ENCODE results near the gene SMPX.

Gene SMPX

DNA sequence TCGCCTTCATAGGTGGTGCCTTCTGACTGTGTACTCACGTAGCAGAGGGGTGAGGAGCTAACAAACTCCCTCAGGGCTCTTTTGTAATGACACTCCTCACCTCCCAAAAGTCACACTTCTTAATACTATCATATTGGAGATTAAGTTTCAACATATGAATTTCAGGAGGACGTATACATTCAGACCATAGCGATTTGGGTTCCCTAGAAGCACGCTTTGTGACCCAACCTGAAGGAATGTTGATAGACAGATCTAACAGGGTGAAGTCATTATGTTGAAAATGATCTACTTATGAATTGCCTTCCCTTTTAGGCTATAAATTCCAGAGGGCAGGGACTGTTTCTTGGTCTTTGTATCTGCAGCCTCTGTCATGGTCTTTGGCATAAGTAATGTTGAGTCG lies 96.6 kb downstream of the SMPX start:
- TF ChIP-seq, protein P1, sequence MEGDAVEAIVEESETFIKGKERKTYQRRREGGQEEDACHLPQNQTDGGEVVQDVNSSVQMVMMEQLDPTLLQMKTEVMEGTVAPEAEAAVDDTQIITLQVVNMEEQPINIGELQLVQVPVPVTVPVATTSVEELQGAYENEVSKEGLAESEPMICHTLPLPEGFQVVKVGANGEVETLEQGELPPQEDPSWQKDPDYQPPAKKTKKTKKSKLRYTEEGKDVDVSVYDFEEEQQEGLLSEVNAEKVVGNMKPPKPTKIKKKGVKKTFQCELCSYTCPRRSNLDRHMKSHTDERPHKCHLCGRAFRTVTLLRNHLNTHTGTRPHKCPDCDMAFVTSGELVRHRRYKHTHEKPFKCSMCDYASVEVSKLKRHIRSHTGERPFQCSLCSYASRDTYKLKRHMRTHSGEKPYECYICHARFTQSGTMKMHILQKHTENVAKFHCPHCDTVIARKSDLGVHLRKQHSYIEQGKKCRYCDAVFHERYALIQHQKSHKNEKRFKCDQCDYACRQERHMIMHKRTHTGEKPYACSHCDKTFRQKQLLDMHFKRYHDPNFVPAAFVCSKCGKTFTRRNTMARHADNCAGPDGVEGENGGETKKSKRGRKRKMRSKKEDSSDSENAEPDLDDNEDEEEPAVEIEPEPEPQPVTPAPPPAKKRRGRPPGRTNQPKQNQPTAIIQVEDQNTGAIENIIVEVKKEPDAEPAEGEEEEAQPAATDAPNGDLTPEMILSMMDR (IDR thresholded peaks at IDR 0.05): no peak
- no peaks in the 10 kb centered on the region for H3K36me3 ChIP-seq
- no peak overlapping the region for H3K4me3 ChIP-seq
- H3K9me3 ChIP-seq: no peaks in the 10 kb centered on the region
- H3K27me3 ChIP-seq: peaks cover 0 to 24% of the 10 kb centered on the region in 2 donors
- no peak overlapping the region for H3K27ac ChIP-seq
- DNase-seq: no peak
- no peaks in the 10 kb centered on the region for H3K4me1 ChIP-seq
- intact Hi-C loops (cut with DNase I; ENCODE audit: low total_unique reads): no loop called here

DNA sequence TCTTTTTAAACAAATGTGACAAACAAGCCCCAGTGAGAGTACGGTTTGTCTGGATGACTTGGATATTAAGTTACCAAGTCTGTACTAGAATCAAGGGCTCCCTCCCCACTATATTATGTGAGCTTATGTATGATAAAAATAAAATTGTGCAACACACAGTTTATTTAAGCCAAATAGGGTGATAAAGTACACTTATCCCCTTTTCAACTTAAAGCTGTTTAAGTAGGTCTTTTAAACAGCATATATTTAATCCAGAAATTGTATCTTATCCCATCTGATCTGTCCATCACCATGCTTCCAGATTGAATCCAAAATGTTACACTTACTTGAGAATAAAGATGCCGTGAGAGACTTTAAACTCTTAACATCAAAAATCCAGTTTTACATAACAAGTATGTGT lies 97.8 kb downstream of the SMPX start:
- Histone ChIP-seq H3K36me3 (no peaks in the 10 kb centered on the region), H3K4me3 (no peak overlapping the region), H3K27ac (no peak overlapping the region), H3K4me1 (peaks cover 0 to 3% (median 0%) of the 10 kb centered on the region in 4 donors), H3K9me3 (no peaks in the 10 kb centered on the region), H3K27me3 (peaks cover 0 to 26% of the 10 kb centered on the region in 2 donors)
- TF ChIP-seq, protein P1 (IDR thresholded peaks at IDR 0.05): no peak
- no peak for DNase-seq
- intact Hi-C loops (cut with DNase I; ENCODE audit: low total_unique reads): no loop called here

DNA sequence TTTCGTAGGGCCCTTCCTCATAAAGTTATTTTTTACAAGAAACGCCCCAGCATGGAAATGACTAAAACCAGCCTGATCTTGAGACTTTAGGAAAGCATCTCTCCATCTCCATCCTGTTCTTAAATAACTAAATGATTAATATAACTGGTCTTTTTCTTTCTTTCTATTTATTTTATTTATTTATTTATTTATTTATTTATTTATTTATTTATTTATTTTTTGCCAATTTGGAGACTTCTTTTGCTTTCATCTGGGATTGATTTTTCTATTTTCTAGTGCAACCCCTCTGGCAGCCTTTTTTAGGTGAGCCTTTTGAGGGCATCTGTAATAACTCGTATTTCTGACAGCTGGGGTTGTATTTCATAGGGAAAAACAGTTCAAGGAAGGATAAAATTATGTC lies 98.6 kb downstream of the SMPX start:
- intact Hi-C loops (cut with DNase I; ENCODE audit: low total_unique reads): no loop called here
- H3K9me3 ChIP-seq: no peaks in the 10 kb centered on the region
- H3K4me1 ChIP-seq: peaks cover 0 to 3% (median 0%) of the 10 kb centered on the region in 4 donors
- H3K27me3 ChIP-seq: peaks cover 0 to 26% of the 10 kb centered on the region in 2 donors
- DNase-seq: no peak
- no peak overlapping the region for H3K27ac ChIP-seq
- TF ChIP-seq, protein P1 (IDR thresholded peaks at IDR 0.05): no peak
- H3K36me3 ChIP-seq: no peaks in the 10 kb centered on the region
- H3K4me3 ChIP-seq: no peak overlapping the region

DNA sequence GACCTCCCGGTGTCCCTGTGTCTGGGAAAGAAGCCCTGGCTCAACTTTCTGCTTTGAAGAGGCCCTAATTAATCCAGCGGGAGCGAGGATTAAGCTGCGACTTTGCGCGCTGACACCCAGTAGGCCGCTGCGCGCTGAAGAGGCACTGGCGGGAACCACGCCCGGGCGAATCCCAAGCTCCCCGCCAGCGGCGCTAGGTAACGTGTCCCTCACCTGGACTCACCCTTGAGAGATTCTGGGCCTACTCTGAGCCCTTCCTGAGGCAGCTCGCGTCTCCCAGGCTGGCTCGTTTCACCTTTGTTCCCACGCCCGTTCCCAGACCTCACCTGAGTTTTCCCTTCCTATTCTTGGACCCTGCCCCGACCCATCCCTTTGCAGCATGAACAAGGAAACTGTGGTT lies 99.2 kb downstream of the SMPX start:
- TF ChIP-seq, protein P1 (IDR thresholded peaks at IDR 0.05): no peak
- H3K4me1 ChIP-seq: peaks cover 0 to 3% (median 0%) of the 10 kb centered on the region in 4 donors
- DNase-seq: no peak
- H3K9me3 ChIP-seq: no peaks in the 10 kb centered on the region
- H3K4me3 ChIP-seq: no peak overlapping the region
- no peak overlapping the region for H3K27ac ChIP-seq
- intact Hi-C loops (cut with DNase I; ENCODE audit: low total_unique reads): no loop called here
- peaks cover 0 to 26% of the 10 kb centered on the region in 2 donors for H3K27me3 ChIP-seq
- no peaks in the 10 kb centered on the region for H3K36me3 ChIP-seq

DNA sequence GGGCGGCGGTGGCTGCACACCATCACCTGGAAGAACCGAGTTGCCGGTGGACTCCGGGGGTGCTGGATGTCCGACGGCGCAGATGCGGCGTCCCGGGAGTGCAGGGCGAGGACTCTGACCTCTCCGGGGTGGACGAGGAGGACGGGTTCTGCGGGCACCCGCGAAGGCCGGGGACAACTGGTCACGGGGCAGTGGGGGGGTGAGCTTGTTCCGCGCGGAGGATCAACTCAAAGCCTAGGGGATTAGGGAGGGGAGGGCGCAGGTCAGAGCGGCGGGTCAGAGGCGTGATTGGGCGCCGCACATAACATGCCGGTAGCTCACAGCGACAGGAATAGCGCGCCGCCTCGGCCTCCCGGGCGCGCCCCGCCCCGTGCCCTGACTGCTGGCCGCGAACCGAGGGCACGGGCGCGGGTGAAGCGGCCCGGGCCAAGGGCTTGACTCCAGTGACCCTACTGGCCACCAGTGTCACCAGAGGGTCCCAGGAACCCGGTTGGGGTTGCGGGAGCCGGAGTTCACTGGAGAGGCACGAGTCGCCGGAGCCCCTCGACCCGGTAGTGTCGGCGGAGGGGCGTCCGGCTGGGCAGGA lies 99.7 kb downstream of the SMPX start, which contains the start of gene KLHL34:
Gene KLHL34, minus strand, starts transcription at position 179 of the 586 bp plus-strand sequence. CDS start 542 bp downstream, outside the sequence.
- no peak within 1 kb of the TSS for H3K27ac ChIP-seq
- no peak for DNase-seq
- intact Hi-C loops (cut with DNase I; ENCODE audit: low total_unique reads): no loop called here
- H3K27me3 ChIP-seq: peaks cover 0 to 26% of the 10 kb centered on the region in 2 donors
- H3K4me1 ChIP-seq: peaks cover 0 to 3% (median 0%) of the 10 kb centered on the region in 4 donors
- no peaks in the 10 kb centered on the region for H3K36me3 ChIP-seq
- no peaks in the 10 kb centered on the region for H3K9me3 ChIP-seq
- H3K4me3 ChIP-seq: peak within 1 kb of the TSS; percentile 12 to 38
- TF ChIP-seq, protein P1 (IDR thresholded peaks at IDR 0.05): no peak

Measured in tibial artery (tissue), 4 donors.